ENCODE data around the gene GPRIN2. TPM values are rescaled to one million over a fixed set of nuclear protein-coding genes. Genes with fewer than 3 reads are reported as not detected.

Gene GPRIN2
- polyA plus RNA-seq, 3 donors: not detected

GRCh38 chr10:46560381-46560780, 3.9 kb upstream of the GPRIN2 start:
- H3K9ac ChIP-seq (ENCODE audit: insufficient read depth, low read length, poor library complexity, severe bottlenecking): no peak overlapping the region
- Mint-ChIP-seq H3K4me1 (peaks cover 9% of the 10 kb centered on the region), H3K4me3 (no peak overlapping the region), H3K27ac (no peak overlapping the region), H3K27me3 (ENCODE audit: low read depth in 3 of 3) (peaks cover 0 to 21% (median 2%) of the 10 kb centered on the region in 3 donors), H3K36me3 (peaks cover 0 to 4% of the 10 kb centered on the region in 2 donors), H3K9me3 (peaks cover 0 to 10% (median 3%) of the 10 kb centered on the region in 7 donors)
- TF ChIP-seq, protein P1, sequence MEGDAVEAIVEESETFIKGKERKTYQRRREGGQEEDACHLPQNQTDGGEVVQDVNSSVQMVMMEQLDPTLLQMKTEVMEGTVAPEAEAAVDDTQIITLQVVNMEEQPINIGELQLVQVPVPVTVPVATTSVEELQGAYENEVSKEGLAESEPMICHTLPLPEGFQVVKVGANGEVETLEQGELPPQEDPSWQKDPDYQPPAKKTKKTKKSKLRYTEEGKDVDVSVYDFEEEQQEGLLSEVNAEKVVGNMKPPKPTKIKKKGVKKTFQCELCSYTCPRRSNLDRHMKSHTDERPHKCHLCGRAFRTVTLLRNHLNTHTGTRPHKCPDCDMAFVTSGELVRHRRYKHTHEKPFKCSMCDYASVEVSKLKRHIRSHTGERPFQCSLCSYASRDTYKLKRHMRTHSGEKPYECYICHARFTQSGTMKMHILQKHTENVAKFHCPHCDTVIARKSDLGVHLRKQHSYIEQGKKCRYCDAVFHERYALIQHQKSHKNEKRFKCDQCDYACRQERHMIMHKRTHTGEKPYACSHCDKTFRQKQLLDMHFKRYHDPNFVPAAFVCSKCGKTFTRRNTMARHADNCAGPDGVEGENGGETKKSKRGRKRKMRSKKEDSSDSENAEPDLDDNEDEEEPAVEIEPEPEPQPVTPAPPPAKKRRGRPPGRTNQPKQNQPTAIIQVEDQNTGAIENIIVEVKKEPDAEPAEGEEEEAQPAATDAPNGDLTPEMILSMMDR (IDR thresholded peaks at IDR 0.05): no peak
- H3K36me3 ChIP-seq (replicated peaks in 1 of 2; ENCODE audit: control insufficient read depth in 1 of 2, insufficient read depth in 2 of 2, low read length in 2 of 2): no peaks in the 10 kb centered on the region
- H3K27ac ChIP-seq (ENCODE audit: low read depth in 1 of 2, low read length in 2 of 2): no peak overlapping the region
- H3K4me1 ChIP-seq (ENCODE audit: control insufficient read depth in 1 of 2, insufficient read depth in 2 of 2, low read length in 2 of 2): peaks cover 0 to 12% of the 10 kb centered on the region in 2 donors
- no peak overlapping the region for H3K4me3 ChIP-seq (replicated peaks in 1 of 3; ENCODE audit: low read depth in 2 of 3, low read length in 3 of 3)
- peaks cover 3 to 17% of the 10 kb centered on the region in 2 donors for H3K9me3 ChIP-seq (replicated peaks in 1 of 2; ENCODE audit: control insufficient read depth in 1 of 2, insufficient read depth in 1 of 2, low read length in 2 of 2)
- H4K20me1 ChIP-seq (ENCODE audit: insufficient read depth, low read length): no peaks in the 10 kb centered on the region
- DNase-seq: no peak
- 90% methylated on average over 4 of the region's 5 CpGs for WGBS (ENCODE audit: insufficient coverage)
- intact Hi-C loops (cut with micrococcal nuclease): no loop called here
- H3K4me2 ChIP-seq (replicated peaks; ENCODE audit: extremely low read depth, low read length, poor library complexity, severe bottlenecking): no peak overlapping the region
- H2AFZ ChIP-seq (ENCODE audit: insufficient read depth, low read depth, low read length, poor library complexity, severe bottlenecking): no peak overlapping the region
- H3K27me3 ChIP-seq (ENCODE audit: control insufficient read depth in 2 of 2, insufficient read depth in 2 of 2, low read length in 2 of 2): peaks cover 22 to 55% of the 10 kb centered on the region in 2 donors
- H3K79me2 ChIP-seq (ENCODE audit: insufficient read depth, low read length): no peaks in the 10 kb centered on the region

DNA sequence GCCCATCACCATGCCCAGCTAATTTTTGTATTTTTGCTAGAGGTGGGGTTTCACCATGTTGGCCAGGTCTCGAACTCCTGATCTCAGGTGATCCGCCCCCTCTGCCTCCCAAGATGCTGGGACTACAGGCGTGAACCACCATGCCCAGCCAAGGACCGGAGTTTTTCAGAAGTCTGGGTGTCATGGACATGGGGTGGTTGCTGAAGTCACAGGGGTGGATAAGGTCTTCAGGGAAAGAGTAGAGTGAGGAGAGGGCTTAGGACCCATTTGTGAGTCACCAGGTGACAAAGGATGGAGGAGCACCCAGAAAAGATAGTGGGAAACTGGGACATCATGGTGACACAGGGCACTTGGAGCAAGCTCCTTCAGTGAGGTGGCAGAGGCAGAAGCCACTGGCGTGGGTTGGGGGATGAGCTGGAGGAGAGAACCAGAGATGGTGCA, 2.8 kb upstream of the GPRIN2 start:
- H3K4me1 Mint-ChIP-seq: peaks cover 9% of the 10 kb centered on the region
- peaks cover 3 to 20% of the 10 kb centered on the region in 2 donors for H3K9me3 ChIP-seq (replicated peaks in 1 of 2; ENCODE audit: control insufficient read depth in 1 of 2, insufficient read depth in 1 of 2, low read length in 2 of 2)
- DNase-seq: no peak
- H3K9ac ChIP-seq (ENCODE audit: insufficient read depth, low read length, poor library complexity, severe bottlenecking): no peak overlapping the region
- no peaks in the 10 kb centered on the region for H3K79me2 ChIP-seq (ENCODE audit: insufficient read depth, low read length)
- H2AFZ ChIP-seq (ENCODE audit: insufficient read depth, low read depth, low read length, poor library complexity, severe bottlenecking): no peak overlapping the region
- TF ChIP-seq, protein P1 (IDR thresholded peaks at IDR 0.05): no peak
- no peaks in the 10 kb centered on the region for H3K36me3 ChIP-seq (replicated peaks in 1 of 2; ENCODE audit: control insufficient read depth in 1 of 2, insufficient read depth in 2 of 2, low read length in 2 of 2)
- intact Hi-C loops (cut with micrococcal nuclease): no loop called here
- peaks cover 0 to 10% (median 3%) of the 10 kb centered on the region in 7 donors for H3K9me3 Mint-ChIP-seq
- no peak overlapping the region for H3K27ac Mint-ChIP-seq
- H3K27ac ChIP-seq (ENCODE audit: low read depth in 1 of 2, low read length in 2 of 2): no peak overlapping the region
- H3K4me3 ChIP-seq (replicated peaks in 1 of 3; ENCODE audit: low read depth in 2 of 3, low read length in 3 of 3): no peak overlapping the region
- WGBS (ENCODE audit: insufficient coverage): 96% methylated on average over 5 of the region's 5 CpGs
- peaks cover 0 to 4% of the 10 kb centered on the region in 2 donors for H3K36me3 Mint-ChIP-seq
- H3K27me3 ChIP-seq (ENCODE audit: control insufficient read depth in 2 of 2, insufficient read depth in 2 of 2, low read length in 2 of 2): peaks cover 27 to 66% of the 10 kb centered on the region in 2 donors
- H3K4me1 ChIP-seq (ENCODE audit: control insufficient read depth in 1 of 2, insufficient read depth in 2 of 2, low read length in 2 of 2): peaks cover 0 to 12% of the 10 kb centered on the region in 2 donors
- H3K4me3 Mint-ChIP-seq: no peak overlapping the region
- H4K20me1 ChIP-seq (ENCODE audit: insufficient read depth, low read length): no peaks in the 10 kb centered on the region
- no peak overlapping the region for H3K4me2 ChIP-seq (replicated peaks; ENCODE audit: extremely low read depth, low read length, poor library complexity, severe bottlenecking)
- peaks cover 0 to 21% (median 2%) of the 10 kb centered on the region in 3 donors for H3K27me3 Mint-ChIP-seq (ENCODE audit: low read depth in 3 of 3)
